Psoas muscle (tissue), 8 donors: ENCODE results near the gene GDF2. TPM values are rescaled to one million over a fixed set of nuclear protein-coding genes. Genes with fewer than 3 reads are reported as not detected.

Source experiments
- ATAC-seq, 4 donors: fragments of 200-7000 bp; cut with Tn5 transposase; one replicate each; pipeline ENCODE4 v1.9.1; 2020; ENCODE audit warnings: moderate library complexity in 3 of 4, mild to moderate bottlenecking in 2 of 4
- DNase-seq, 2 donors: peaks; one replicate each; pipeline ENCODE4 v3.0.0-alpha.2; 2020
- H3K27ac ChIP-seq: fragments of 200-600 bp; one replicate; pipeline ENCODE4 v1.8.0; 2022
- H3K27me3 ChIP-seq, 3 donors: fragments of 200-600 bp in 1 of 3; one replicate each; pipeline versions ENCODE4 v1.6.1 to v1.8.0; 2013 to 2022; ENCODE audit warnings: low read length in 2 of 3, mild to moderate bottlenecking in 2 of 3, moderate library complexity in 1 of 3; ENCODE audit not compliant: insufficient read depth in 3 of 3
- H3K36me3 ChIP-seq, 2 donors: fragments of 200-600 bp in 1 of 2; one replicate each; pipeline versions ENCODE4 v1.6.1 to v1.8.0; 2013 to 2022; ENCODE audit warnings: low read depth in 1 of 2, mild to moderate bottlenecking in 1 of 2, moderate library complexity in 1 of 2; ENCODE audit not compliant: insufficient read depth in 1 of 2
- H3K4me1 ChIP-seq: fragments of 200-600 bp; one replicate; pipeline ENCODE4 v1.8.0; 2022
- H3K4me3 ChIP-seq: fragments of 200-600 bp; one replicate; pipeline ENCODE4 v1.8.0; 2022; ENCODE audit warnings: mild to moderate bottlenecking
- H3K9me3 ChIP-seq: fragments of 200-600 bp; one replicate; pipeline ENCODE4 v1.8.0; 2022
- CTCF ChIP-seq: fragments of 200-600 bp; IDR thresholded peaks from one replicate; pipeline ENCODE4 v1.8.0; 2022; ENCODE audit warnings: antibody characterized with exemption
- WGBS, 3 donors: extraction: QIAGEN DNeasy Blood & Tissue Kit; methylation state at CpG; one replicate each; pipeline versions ENCODE4 v1.1.6 to v1.1.7; 2013; 5-methylcytosine and 5-hydroxymethylcytosine counted together
- intact Hi-C, 2 donors: fragments of 100-400 bp; cut with DNase I; formaldehyde crosslinking; loops; one replicate each; pipeline versions ENCODE4 v1.11.0 to v1.14.2; 2022
- polyA plus RNA-seq, 3 donors: library from polyadenylated mRNA; stranded (reverse); fragments of 200-250 nt; gene quantifications; one replicate each; pipeline ENCODE4 v1.2.3, GENCODE V29; 2013
- total RNA-seq, 4 donors: library from RNA; stranded (reverse); fragmentation: NEBNext Ultra II Directional in 2 of 4; extraction: Animal tissue kit (Norgen Biotek cat#: 25700) in 2 of 4; gene quantifications; one replicate each; pipeline versions ENCODE4 v1.2.1 to v1.2.4, GENCODE V29; 2021 to 2023
- donor health status: healthy with polysubstance abuse.
- donor health status: DM: no; HTN: no; CAD: no; lungs with moderate emphysema.
- donor health status: Bipolar disorder and iron deficiency.
- donor health status: healthy.
- donor health status: DM: yes; HTN: yes; CAD: no.
- donor health status: DM: no; HTN: no; CAD: no.
- donor health status: DM: no; HTN: no; CAD: no.
- donor health status: DM: yes; HTN: yes; CAD: no.

Gene GDF2
- total and polyA plus RNA-seq, 7 donors = not detected

- TF ChIP-seq CTCF = no peak
- WGBS, 3 donors = 68 to 87% (median 69%) methylated on average over 9 of the region's 9 CpGs
- no peak overlapping the region for H3K4me3 ChIP-seq
- no peaks in the 10 kb centered on the region for H3K27me3 ChIP-seq
- DNase-seq (no peak), ATAC-seq (no peak)
- no peak overlapping the region for H3K27ac ChIP-seq
- intact Hi-C loops = no loop called here
- H3K4me1 ChIP-seq = no peaks in the 10 kb centered on the region
- no peaks in the 10 kb centered on the region for H3K36me3 ChIP-seq
- no peaks in the 10 kb centered on the region for H3K9me3 ChIP-seq
These were observed 33.2 kb upstream of the GDF2 start for GRCh38 chr10:47288916-47289495.

DNA sequence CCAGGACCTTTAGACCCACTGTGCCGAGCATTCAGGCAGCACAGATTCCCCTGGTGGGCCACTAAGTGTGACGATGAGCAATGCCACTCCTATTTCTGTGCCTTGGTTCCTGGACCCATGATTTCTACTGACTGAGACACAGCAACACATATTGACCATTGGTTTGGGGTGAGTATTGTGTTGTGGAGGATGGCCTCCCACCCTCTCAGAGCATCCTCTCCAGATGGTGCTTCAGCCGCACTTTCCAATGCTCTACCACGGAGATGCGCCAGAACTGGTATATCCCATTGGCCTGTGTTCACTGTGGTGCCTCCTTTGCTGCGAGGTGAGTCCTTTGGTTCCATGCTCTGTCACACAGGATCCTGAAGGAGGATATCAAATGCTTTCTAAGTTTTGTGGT, 32.3 kb upstream of the GDF2 start:
- 89 to 91% (median 90%) methylated on average over 6 of the region's 6 CpGs for WGBS, 3 donors
- no peak for TF ChIP-seq CTCF
- peaks cover 0 to 2% (median 0%) of the 10 kb centered on the region in 3 donors for H3K27me3 ChIP-seq

GRCh38 chr10:47290338-47290737, 31.9 kb upstream of the GDF2 start:
- no peak for TF ChIP-seq CTCF

More for the DNA sequence above, 32.3 kb upstream of the GDF2 start:
- Histone ChIP-seq H3K9me3 (no peaks in the 10 kb centered on the region), H3K4me3 (no peak overlapping the region), H3K27ac (no peak overlapping the region), H3K36me3 (no peaks in the 10 kb centered on the region), H3K4me1 (no peaks in the 10 kb centered on the region)
- DNase-seq = no peak
- intact Hi-C loops = no loop called here
- ATAC-seq = no peak

DNA sequence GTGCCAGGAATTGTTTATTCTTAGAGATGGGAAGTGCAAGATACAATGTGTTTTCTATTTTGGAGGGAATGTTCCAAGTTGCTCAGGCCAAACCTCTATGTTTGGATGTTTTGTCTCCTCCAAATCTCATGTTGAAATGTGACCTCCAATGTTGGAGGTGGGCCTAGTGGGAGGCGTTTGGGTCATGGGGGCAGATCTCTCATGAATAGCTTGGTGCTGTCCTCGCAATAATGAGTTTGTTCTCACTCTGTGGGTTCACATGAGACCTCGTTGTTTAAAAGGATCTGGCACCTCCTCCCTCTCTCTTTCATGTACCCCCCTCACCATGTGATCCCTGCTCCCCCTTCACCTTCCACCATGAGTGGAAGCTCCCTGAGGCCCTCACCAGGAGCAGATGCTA, 30.6 kb upstream of the GDF2 start:
- ATAC-seq (no peak), DNase-seq (no peak)
- intact Hi-C loops = no loop called here
- Histone ChIP-seq H3K27me3 (peaks cover 0 to 4% (median 0%) of the 10 kb centered on the region in 3 donors), H3K27ac (no peak overlapping the region), H3K9me3 (no peaks in the 10 kb centered on the region), H3K36me3 (no peaks in the 10 kb centered on the region), H3K4me1 (no peaks in the 10 kb centered on the region), H3K4me3 (no peak overlapping the region)
- no peak for TF ChIP-seq CTCF
- WGBS, 3 donors = 35 to 51% (median 50%) methylated on average over 3 of the region's 3 CpGs

More at GRCh38 chr10:47290338-47290737, 31.9 kb upstream of the GDF2 start:
- Histone ChIP-seq H3K4me1 (no peaks in the 10 kb centered on the region), H3K27me3 (peaks cover 0 to 4% (median 0%) of the 10 kb centered on the region in 3 donors), H3K27ac (no peak overlapping the region), H3K4me3 (no peak overlapping the region), H3K9me3 (no peaks in the 10 kb centered on the region), H3K36me3 (no peaks in the 10 kb centered on the region)
- intact Hi-C loops = no loop called here
- ATAC-seq (no peak), DNase-seq (no peak)
- 65% methylated on average over 3 of the region's 3 CpGs for WGBS, 3 donors

DNA sequence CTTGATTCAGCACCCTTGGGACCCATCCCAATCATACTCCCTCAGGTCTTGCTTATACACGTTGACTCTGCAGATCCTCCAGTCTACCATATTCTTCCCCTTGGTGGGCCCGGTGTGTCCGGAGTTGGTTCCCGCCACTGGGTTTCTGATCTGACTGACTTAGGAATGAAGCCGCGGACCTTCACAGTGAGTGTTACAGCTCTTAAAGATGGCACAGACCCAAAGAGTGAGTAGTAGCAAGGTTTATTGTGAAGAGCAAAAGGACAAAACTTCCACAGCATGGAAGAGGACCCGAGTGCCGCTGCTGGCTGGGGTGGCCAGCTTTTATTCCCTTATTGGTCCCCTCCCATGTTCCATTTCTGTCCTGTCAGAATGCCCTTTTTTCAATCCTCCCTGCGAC, 28.2 kb upstream of the GDF2 start:
- 91 to 94% (median 93%) methylated on average over 9 of the region's 9 CpGs for WGBS, 3 donors
- H3K27ac ChIP-seq = no peak overlapping the region
- TF ChIP-seq CTCF = no peak
- no peaks in the 10 kb centered on the region for H3K36me3 ChIP-seq
- ATAC-seq (no peak), DNase-seq (no peak)
- H3K4me3 ChIP-seq = no peak overlapping the region
- H3K9me3 ChIP-seq = no peaks in the 10 kb centered on the region
- H3K27me3 ChIP-seq = peaks cover 0 to 4% (median 0%) of the 10 kb centered on the region in 3 donors
- intact Hi-C loops = no loop called here
- H3K4me1 ChIP-seq = no peaks in the 10 kb centered on the region
